Cardiac fibroblast (primary cell): Measurements from ENCODE around the gene CDC42EP2.
"Not testable (repeated sequence)": the region's sequence is repeated elsewhere in the genome, so short reads cannot be mapped to it uniquely, and the experiment has no call there.

Experiments
- DNase-seq, 2 donors: peaks; one replicate each; pipeline versions ENCODE4 v3.0.0 to v3.0.0-alpha.2; 2010; ENCODE audit warnings: low read depth in 2 of 2
- H3K4me3 ChIP-seq, 2 donors: replicated peaks in 1 of 2; 1 replicate in 1 of 2; 2 replicates in 1 of 2; pipeline ENCODE4 v1.5.1; 2011; ENCODE audit warnings: low read depth in 2 of 2, low read length in 2 of 2, mild to moderate bottlenecking in 2 of 2, moderate library complexity in 1 of 2
- CTCF ChIP-seq: IDR thresholded peaks from one replicate; pipeline ENCODE4 v1.5.1; 2011; ENCODE audit warnings: low read depth, mild to moderate bottlenecking, low read length, inconsistent platforms

The CDC42EP2 gene

DNA sequence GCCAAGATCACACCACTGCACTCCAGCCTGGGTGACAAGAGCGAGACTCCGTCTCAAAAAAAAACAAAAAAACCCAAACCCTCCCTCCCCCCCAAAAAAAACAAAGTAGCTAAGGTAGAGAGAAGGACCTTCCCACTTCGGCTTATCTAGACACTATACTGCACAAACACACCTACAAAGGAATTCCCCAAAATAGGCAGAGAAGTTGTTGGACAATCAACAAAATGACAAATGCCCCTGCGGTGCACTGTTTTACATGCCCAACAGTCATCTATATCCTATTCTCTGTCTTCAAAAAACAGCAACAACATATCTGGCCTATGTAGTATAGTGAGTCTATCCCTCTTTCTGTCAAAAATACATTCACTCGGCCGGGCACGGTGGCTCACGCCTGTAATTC is 12.4 kb downstream of the CDC42EP2 start:
- no peak for TF ChIP-seq CTCF
- DNase-seq: no peak

GRCh38 chr11:65329478-65329877 is 14.8 kb downstream of the CDC42EP2 start:
- peak in 1 of 2 donors; percentile 47 for DNase-seq
- no peak overlapping the region for H3K4me3 ChIP-seq
- TF ChIP-seq CTCF: no peak

More for the DNA sequence above, 12.4 kb downstream of the CDC42EP2 start:
- no peak overlapping the region for H3K4me3 ChIP-seq

GRCh38 chr11:65329944-65330403 is 15.3 kb downstream of the CDC42EP2 start:
- peak; percentile 73 for TF ChIP-seq CTCF
- peak; percentile 95 to 98 for DNase-seq
- H3K4me3 ChIP-seq: no peak overlapping the region

DNA sequence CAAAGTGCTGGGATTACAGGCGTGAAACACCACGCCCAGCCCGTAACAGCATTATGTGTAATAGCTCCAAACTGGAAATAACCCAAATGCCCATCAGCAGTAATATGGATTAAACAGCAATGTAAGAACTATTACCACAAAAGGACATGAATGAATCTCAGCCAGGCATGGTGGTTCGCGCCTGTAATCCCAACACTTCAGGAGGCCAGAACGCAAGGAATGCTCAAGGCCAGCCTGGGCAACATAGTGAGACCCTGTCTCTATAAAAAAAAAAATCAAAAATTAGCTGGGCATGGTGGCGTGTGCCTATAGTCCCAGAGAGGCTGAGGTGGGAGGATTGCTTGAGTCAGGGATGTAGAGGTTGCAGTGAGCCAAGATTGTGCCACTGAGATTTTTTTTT is 15.9 kb downstream of the CDC42EP2 start:
- TF ChIP-seq CTCF: no peak
- no peak overlapping the region for H3K4me3 ChIP-seq
- DNase-seq: no peak

GRCh38 chr11:65332591-65332990 is 17.9 kb downstream of the CDC42EP2 start:
- DNase-seq, H3K4me3 ChIP-seq: not testable (repeated sequence)

DNA sequence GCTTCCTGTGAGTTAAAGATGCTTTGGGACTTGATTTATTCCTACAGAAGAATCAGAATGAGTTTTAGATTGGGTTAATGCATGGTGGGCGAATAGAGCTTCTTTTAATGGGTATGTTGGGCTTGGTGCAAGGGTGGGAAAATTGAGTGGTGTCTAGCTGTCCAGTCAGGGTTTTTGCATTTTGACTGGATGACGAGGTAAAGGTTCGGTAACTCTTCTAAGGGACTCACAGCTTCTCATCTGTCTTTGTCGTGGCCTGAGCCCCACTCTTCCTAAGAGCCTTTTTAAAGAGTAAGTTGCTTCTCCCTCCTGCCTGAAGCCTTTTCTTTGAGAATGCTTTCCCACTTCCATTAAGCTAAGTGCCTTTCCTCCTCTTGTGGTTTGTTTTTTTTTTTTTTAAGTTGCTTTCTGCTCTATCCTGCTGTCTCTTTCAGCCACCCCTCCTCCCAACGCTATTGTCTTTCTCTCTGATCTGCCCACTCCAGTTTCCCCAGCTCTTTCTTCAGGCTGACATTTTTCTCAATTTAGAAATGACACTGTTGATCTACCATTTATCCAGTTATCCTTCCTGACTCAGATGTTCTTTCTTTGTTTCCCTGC is 20.1 kb downstream of the CDC42EP2 start:
- peak in 1 of 2 donors; percentile 21 for DNase-seq
- TF ChIP-seq CTCF: no peak
- H3K4me3 ChIP-seq: peak overlapping the region; percentile 84 to 89

DNA sequence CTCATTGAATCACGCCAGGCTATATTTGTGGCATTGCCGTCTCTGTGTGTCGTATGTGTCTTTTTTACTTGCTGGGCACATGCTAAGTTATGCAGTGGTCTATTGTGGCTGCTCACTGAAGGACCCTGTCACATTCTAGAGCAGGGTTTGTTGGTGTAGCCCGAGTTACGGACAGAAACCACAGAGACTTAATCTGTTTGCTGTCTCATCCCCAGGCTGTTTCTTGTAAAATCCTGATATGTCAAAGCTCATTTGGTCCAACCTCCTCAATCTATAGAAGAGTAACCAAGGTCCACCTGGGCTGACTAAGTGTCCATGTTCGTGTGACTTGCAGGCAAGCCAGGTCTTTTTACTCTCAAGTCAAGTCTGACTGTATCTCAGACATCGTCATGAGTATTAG is 24.0 kb downstream of the CDC42EP2 start:
- no peak for DNase-seq
- H3K4me3 ChIP-seq: no peak overlapping the region
- TF ChIP-seq CTCF: no peak
